HUES48 (cell line): ENCODE data around the gene ADH5.
"Not testable (repeated sequence)": the region's sequence is repeated elsewhere in the genome, so short reads cannot be mapped to it uniquely, and the experiment has no call there.

Experiments
- H3K27ac ChIP-seq: one replicate; pipeline ENCODE4 v1.7.0; 2013; ENCODE audit warnings: low read depth, low read length, inconsistent platforms
- H3K27me3 ChIP-seq: 2 replicates; pipeline ENCODE4 v1.6.1; 2013; ENCODE audit warnings: mild to moderate bottlenecking, low read length; ENCODE audit not compliant: control insufficient read depth, insufficient read depth
- H3K36me3 ChIP-seq: 2 replicates; pipeline ENCODE4 v1.6.1; 2013; ENCODE audit warnings: low read length; ENCODE audit not compliant: control insufficient read depth, insufficient read depth
- H3K4me1 ChIP-seq: 2 replicates; pipeline ENCODE4 v1.6.1; 2013; ENCODE audit warnings: mild to moderate bottlenecking, low read length; ENCODE audit not compliant: control insufficient read depth, insufficient read depth
- H3K4me3 ChIP-seq: 2 replicates; pipeline ENCODE4 v1.5.1; 2013; ENCODE audit warnings: mild to moderate bottlenecking, low read depth, low read length
- H3K9ac ChIP-seq: 2 replicates; pipeline ENCODE4 v1.6.1; 2013; ENCODE audit warnings: mild to moderate bottlenecking, low read depth, low read length, moderate library complexity
- H3K9me3 ChIP-seq: 2 replicates; pipeline ENCODE4 v1.6.1; 2013; ENCODE audit warnings: low read length; ENCODE audit not compliant: control insufficient read depth, insufficient read depth

ADH5 gene

GRCh38 chr4:99029852-99030251 lies 58.7 kb downstream of the ADH5 start:
- no peaks in the 10 kb centered on the region for H3K9me3 ChIP-seq
- no peak overlapping the region for H3K27ac ChIP-seq
- no peaks in the 10 kb centered on the region for H3K27me3 ChIP-seq
- H3K9ac ChIP-seq: no peak overlapping the region
- peaks cover 24% of the 10 kb centered on the region for H3K4me1 ChIP-seq
- no peak overlapping the region for H3K4me3 ChIP-seq
- H3K36me3 ChIP-seq: peaks cover 19% of the 10 kb centered on the region; the same call in 1 of the 2 replicates

- H3K4me3 ChIP-seq: no peak overlapping the region
- H3K9me3 ChIP-seq: no peaks in the 10 kb centered on the region
- no peak overlapping the region for H3K9ac ChIP-seq
- peaks cover 19% of the 10 kb centered on the region; the same call in 1 of the 2 replicates for H3K36me3 ChIP-seq
- peaks cover 30% of the 10 kb centered on the region for H3K4me1 ChIP-seq
- no peaks in the 10 kb centered on the region for H3K27me3 ChIP-seq
- H3K27ac ChIP-seq: no peak overlapping the region
Observed at GRCh38 chr4:99029018-99029735, 59.4 kb downstream of the ADH5 start.

GRCh38 chr4:99028187-99028586 lies 60.4 kb downstream of the ADH5 start:
- H3K4me1 ChIP-seq: peaks cover 39% of the 10 kb centered on the region
- H3K36me3 ChIP-seq: peaks cover 19% of the 10 kb centered on the region; the same call in 1 of the 2 replicates
- H3K9ac ChIP-seq: no peak overlapping the region
- H3K27ac ChIP-seq: no peak overlapping the region
- no peaks in the 10 kb centered on the region for H3K27me3 ChIP-seq
- H3K9me3 ChIP-seq: no peaks in the 10 kb centered on the region
- H3K4me3 ChIP-seq: no peak overlapping the region

GRCh38 chr4:99027304-99027703 lies 61.3 kb downstream of the ADH5 start:
- H3K4me3 ChIP-seq: no peak overlapping the region
- H3K36me3 ChIP-seq: peaks cover 19% of the 10 kb centered on the region; the same call in 1 of the 2 replicates
- H3K9me3 ChIP-seq: no peaks in the 10 kb centered on the region
- H3K4me1 ChIP-seq: peaks cover 36% of the 10 kb centered on the region
- no peaks in the 10 kb centered on the region for H3K27me3 ChIP-seq
- no peak overlapping the region for H3K27ac ChIP-seq
- no peak overlapping the region for H3K9ac ChIP-seq

- Histone ChIP-seq H3K4me1 (peaks cover 35% of the 10 kb centered on the region), H3K9me3 (peaks cover 10% of the 10 kb centered on the region; the same call in 1 of the 2 replicates), H3K27ac (no peak overlapping the region), H3K36me3 (peaks cover 13% of the 10 kb centered on the region; the same call in 1 of the 2 replicates), H3K27me3 (no peaks in the 10 kb centered on the region), H3K4me3 (no peak overlapping the region), H3K9ac (no peak overlapping the region)
Observed at GRCh38 chr4:99025506-99025905, 63.1 kb downstream of the ADH5 start.

- H3K27ac ChIP-seq: no peak overlapping the region
- no peaks in the 10 kb centered on the region for H3K27me3 ChIP-seq
- no peak overlapping the region for H3K9ac ChIP-seq
- peaks cover 5% of the 10 kb centered on the region; the same call in 1 of the 2 replicates for H3K36me3 ChIP-seq
- H3K4me1 ChIP-seq: peaks cover 35% of the 10 kb centered on the region
- no peak overlapping the region for H3K4me3 ChIP-seq
- H3K9me3 ChIP-seq: peaks cover 10% of the 10 kb centered on the region; the same call in 1 of the 2 replicates
Observed at GRCh38 chr4:99024481-99025275, 63.9 kb downstream of the ADH5 start.

GRCh38 chr4:99023800-99024251 lies 64.8 kb downstream of the ADH5 start:
- not testable (repeated sequence) for H3K36me3 ChIP-seq, H3K27ac ChIP-seq, H3K4me3 ChIP-seq, H3K27me3 ChIP-seq, H3K9ac ChIP-seq, H3K9me3 ChIP-seq
- H3K4me1 ChIP-seq: peaks cover 35% of the 10 kb centered on the region

- Histone ChIP-seq H3K9me3 (peaks cover 10% of the 10 kb centered on the region; the same call in 1 of the 2 replicates), H3K4me1 (peaks cover 35% of the 10 kb centered on the region), H3K9ac (no peak overlapping the region), H3K4me3 (no peak overlapping the region), H3K27ac (no peak overlapping the region), H3K36me3 (peaks cover 5% of the 10 kb centered on the region; the same call in 1 of the 2 replicates), H3K27me3 (no peaks in the 10 kb centered on the region)
Observed at GRCh38 chr4:99022566-99022965, 66.0 kb downstream of the ADH5 start.

- Histone ChIP-seq H3K9ac (no peak overlapping the region), H3K27me3 (no peaks in the 10 kb centered on the region), H3K36me3 (peaks cover 5% of the 10 kb centered on the region; the same call in 1 of the 2 replicates), H3K4me3 (no peak overlapping the region), H3K9me3 (peaks cover 10% of the 10 kb centered on the region; the same call in 1 of the 2 replicates), H3K4me1 (peaks cover 28% of the 10 kb centered on the region), H3K27ac (no peak overlapping the region)
Observed at GRCh38 chr4:99021386-99021785, 67.2 kb downstream of the ADH5 start.
